ENCODE data around the gene TBKBP1.
"Not testable (repeated sequence)": the region's sequence is repeated elsewhere in the genome, so short reads cannot be mapped to it uniquely, and the experiment has no call there.

Gene TBKBP1

DNA sequence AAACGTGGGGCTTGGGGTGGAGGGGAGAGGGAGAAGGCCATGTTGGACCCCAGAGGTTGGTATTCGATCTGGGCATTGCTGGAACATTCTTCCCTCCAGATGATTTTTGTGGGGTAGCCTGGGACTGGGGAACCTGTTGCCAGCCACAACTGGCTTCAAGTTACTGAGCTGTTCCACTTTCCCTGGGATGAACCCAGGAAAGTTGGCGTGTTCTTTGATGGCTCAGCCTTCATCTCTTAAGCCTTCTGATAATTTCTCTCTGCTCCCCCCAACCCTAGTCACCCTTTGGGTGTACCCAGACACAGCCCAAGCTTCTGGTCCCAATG, 41.1 kb downstream of the TBKBP1 start:
- DNase-seq: no peak

DNA sequence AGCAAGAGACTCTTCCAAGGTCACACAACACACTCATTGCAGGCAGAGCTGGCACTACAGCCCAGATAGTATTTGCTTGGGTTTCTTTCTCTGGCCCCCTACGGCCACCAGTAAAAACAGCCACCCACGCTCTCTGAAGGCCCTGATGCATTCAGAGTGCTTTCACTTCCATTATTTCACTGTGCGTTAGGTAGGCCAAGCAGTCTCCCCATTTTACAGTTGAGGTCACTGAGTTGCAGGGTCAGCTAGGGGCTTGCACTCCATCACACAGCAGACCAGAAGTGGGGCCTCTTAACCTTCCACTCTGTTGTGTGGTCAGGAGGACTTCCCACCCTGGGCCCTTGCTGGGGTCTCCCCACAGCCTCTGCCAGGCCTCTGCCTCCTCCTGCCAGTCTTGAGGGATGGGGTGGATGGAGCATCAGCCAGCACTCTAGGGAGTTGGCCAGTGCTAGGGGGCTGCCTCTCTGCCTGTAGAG, 41.6 kb downstream of the TBKBP1 start:
- no peak for DNase-seq

DNA sequence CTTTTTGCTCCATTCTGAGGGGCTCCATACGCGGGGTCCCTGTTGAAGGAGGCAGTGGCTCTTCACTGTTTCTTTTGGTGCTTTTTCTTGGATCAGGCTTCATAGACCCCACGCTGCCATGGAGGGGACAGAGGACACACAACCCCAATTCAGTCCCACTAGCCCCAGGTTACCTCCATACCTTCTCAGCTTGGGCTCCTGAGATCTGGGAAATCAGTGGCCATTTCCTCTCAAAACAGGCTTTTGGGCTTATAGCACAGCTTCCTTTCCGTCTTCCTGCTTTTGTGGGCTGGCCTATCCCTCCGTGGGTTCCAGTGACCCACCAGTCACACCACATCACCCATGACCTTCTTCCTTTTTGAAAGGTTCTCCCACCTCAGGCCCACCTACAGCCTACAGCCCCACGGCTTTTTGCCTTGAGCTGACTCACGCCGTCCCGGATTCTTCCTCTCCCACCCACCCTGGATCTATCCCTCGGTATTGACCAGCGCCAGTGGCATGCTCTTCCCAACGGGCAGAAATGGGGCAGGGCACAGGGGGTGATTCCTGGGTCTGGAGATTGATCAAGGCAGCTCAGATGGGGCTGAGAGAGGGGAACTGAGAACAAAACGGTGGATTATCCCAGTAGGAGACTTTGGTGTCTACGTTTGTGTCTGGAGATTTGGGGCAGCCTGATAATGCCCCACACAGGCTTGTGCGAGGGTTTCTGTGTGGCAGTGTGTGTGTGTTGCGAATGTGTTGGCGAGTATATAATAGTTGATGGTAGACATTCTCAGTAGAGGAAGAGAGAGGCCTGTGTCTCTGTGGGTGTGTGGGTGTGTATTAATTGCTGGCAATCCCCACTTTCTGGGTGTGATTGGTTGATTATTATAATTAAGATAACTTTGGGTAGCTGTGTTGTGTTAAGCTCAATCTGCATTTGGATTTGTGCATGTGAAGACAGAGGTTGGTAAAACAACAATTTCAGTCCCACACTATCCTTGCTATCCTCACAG, 42.8 kb downstream of the TBKBP1 start:
- no peak for DNase-seq

DNA sequence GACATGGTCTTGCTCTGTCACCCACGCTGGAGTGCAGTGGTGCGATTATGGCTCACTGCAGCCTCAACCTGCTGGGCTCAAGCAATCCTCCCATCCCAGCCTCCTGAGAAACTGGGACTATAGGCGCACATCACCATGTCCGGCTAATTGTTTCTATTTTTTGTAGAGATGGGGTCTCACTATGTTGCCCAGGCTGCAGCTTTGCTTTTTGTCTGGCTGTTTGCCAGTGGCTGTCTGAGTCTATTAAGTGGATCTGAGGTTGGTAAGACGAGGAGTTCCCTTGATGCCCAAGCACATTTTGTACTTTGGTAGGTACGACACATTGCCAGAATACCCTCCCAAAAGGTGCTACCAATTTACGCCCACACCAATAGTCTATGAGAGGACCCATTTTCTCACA, 44.2 kb downstream of the TBKBP1 start:
- DNase-seq: no peak

DNA sequence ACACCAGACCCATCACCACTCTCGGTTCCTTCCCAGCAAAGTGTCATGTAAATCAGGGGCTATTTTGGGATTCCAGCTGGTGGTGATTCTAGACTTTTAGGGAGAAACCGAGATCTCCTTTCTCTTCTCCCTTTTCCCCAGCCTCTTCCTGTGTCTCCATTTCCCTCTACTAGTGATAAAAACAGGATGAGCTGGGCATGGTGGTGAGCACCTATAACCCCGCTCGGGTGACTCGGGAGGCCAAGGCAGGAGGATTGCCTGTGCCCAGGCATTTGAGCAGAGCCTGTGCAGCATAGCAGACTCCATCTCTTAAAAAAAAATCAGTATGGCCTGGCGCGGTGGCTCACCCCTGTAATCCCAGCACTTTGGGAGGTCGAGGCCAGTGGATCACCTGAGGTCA, 45.2 kb downstream of the TBKBP1 start:
- DNase-seq: no peak

DNA sequence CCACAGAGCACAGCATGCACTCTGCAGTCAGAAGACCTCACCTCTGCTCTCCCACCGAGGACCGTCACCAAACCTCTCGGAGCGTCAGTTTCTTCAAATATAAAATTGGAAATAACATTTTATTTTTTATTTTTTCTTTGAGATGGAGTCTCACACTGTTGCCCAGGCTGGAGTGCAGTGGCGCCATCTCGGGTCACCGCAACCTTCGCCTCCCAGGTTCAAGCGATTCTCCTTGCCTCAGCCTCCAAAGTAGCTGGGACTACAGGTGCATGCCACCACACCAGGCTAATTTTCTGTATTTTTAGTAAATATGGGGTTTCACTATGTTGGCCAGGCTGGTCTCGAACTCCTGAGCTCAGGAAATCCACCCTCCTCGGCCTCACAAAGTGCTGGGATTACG, 46.0 kb downstream of the TBKBP1 start:
- not testable (repeated sequence) for DNase-seq

DNA sequence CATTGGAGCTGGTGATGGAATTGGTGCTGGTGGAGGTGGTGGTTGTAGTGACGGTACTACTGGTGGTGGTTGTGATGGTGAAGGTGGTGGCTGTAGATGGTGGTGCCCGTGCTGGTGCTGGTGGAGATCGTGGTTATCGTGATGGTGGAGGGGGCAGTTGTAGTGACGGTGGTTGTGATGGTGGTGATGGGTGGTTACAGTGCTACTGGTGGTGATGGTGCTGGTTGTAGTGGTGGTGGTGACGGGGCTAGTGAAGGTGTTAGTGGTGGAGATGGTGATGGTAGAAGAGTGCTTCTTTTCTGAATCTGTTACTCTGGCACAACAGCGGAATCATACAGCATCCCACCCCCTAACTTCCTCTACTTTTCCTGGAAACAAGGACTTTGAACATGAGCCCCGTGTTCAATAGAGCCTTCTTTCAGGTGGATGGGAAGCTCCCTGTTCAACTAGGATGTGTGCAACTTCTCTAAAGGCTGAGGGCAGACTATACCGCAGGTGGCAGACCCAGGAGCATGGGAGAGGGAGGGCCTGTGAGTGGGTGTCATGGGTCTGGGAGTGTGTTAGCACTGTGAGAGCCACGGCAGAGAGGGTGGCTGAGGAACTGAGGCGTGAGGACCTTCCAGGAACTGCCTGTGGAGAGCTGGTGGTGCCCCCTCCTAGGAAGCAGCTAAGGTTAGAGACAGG, 47.3 kb downstream of the TBKBP1 start:
- DNase-seq: no peak

DNA sequence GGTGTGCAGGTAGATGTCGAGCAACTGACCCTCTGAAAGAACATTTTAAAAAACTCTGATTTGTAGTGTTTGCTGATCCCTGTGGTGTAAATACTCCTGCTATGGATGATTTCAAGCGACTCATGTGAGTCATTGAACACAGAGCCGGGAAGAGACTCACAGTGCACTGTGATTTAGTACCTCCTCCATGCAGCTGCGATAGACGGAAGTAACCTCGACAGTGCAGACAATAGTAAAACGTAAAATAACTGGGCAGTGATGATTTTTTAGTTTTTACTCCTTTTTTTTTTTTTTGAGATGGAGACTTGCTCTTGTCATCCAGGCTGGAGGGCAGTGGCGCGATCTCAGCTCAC, 47.8 kb downstream of the TBKBP1 start:
- no peak for DNase-seq

DNA sequence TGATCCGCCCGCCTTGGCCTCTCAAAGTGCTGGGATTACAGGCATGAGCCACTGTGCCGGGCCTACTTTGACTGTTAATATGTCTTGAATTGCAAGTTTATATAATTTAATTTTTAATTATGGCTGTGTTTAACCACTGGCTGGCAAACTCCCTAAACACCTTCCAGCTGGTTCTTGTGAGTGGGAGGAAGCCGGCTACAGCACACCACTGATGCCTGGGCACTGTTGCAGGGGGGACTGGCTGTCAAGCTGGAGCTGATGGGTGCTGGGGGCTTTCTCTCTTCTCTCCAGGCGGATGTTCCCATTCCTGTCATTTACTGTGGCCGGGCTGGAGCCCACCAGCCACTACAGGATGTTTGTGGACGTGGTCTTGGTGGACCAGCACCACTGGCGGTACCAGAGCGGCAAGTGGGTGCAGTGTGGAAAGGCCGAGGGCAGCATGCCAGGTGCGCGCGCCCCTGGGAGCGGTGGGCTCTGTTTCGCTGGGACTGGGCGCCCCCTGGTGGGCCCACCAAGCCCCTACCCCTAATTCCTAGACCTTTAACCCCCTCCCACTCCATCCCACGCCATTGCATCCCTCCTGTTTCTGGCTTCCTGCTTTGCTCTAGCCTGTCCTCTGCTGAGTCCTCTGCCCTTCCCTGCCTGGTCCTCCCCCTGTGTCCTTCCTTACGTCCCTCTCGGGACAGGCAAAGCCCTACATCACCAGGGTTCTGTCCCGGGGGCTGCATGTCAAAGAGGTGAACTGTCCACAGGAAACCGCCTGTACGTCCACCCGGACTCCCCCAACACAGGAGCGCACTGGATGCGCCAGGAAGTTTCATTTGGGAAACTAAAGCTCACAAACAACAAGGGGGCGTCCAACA, 48.6 kb downstream of the TBKBP1 start:
- peak; percentile 4 for DNase-seq

DNA sequence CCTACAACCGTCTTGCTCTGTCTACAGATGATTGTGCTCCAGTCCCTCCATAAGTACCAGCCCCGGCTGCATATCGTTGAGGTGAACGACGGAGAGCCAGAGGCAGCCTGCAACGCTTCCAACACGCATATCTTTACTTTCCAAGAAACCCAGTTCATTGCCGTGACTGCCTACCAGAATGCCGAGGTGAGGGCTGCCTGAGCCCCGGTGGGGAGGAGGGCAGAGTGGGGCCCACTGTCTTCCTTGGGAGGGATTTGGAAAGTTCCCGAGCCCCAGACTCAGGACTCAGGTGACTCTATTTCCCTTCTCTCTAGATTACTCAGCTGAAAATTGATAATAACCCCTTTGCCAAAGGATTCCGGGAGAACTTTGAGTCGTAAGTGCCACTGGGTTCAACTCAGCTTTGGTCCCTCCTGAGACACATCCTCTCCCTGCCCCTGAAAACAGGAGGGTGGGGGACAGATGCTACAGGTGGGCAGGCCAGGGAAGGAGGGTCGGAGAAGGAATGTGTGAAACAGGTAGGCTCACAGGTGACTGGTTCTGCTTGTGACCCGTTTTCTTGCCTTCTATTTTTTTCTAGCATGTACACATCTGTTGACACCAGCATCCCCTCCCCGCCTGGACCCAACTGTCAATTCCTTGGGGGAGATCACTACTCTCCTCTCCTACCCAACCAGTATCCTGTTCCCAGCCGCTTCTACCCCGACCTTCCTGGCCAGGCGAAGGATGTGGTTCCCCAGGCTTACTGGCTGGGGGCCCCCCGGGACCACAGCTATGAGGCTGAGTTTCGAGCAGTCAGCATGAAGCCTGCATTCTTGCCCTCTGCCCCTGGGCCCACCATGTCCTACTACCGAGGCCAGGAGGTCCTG, 50.4 kb downstream of the TBKBP1 start:
- no peak for DNase-seq

DNA sequence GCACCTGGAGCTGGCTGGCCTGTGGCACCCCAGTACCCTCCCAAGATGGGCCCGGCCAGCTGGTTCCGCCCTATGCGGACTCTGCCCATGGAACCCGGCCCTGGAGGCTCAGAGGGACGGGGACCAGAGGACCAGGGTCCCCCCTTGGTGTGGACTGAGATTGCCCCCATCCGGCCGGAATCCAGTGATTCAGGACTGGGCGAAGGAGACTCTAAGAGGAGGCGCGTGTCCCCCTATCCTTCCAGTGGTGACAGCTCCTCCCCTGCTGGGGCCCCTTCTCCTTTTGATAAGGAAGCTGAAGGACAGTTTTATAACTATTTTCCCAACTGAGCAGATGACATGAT, 51.0 kb downstream of the TBKBP1 start:
- no peak for DNase-seq

DNA sequence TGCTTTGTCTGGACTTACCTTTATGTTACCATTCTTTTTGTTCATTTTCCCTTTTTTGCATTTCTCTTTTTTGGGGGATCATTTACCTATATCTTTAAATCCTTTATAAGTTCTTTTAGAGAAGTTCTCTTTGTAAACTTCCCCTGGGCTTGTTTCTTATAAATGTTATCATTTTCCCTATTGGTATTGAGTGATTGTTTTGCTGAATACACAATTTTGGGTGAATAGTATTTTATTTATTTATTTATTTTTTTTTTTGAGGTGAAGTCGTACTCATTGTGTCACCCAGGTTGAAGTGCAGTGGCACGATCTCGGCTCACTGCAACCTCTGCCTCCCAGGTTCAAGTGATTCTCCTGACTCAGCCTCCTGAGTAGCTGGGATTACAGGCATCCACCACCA, 57.5 kb downstream of the TBKBP1 start:
- DNase-seq: no peak

DNA sequence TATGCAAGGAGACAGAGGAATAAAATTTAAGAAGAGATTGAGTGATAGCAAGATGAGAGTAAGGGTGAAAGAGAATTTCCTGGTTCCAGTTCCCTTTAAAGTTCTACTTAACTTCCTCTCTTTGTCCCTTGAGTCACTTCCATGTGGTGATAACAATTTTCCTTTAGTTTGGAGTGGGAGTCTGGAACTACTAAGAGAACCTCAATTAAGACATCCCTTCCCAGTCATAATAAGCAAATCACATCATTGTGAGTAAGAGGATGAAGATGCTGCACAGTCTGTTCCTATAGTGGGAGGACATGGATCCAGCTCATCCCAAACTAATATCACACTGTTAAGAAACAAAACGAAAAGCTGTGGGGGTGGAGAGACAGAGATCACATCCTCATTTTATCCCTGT, 63.4 kb downstream of the TBKBP1 start:
- DNase-seq: no peak

DNA sequence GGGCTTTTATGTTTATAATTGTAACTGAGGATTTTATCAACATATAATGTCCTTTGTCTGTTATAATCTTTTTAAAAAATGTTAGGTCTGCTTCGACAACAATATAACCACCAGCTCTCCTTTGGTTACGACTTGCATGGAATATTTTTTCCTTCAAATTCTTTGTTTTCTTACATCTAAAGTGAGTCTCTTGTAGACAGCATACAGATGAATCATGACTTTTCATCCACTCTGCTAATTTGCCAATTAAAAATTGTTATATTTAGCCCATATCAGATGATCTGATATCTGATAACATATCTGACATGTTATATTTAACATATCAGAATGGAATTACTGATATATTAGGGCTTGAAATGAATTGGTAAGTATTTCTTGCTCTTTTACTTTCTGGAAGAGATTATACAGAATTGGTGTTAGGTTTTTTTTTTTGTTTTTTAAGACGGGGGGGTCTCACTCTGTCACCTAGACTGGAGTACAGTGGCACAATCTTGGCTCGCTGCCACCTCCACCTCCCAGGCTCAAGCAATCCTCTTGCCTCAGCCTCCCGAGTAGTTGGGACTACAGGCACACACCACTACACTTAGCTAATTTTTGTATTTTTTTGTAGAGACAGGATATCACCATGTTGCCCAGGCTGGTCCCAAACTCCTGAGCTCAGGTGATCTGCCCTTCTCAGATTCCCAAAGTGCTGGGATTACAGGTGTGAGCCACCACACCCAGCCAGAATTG, 66.6 kb downstream of the TBKBP1 start:
- DNase-seq: no peak

Measured in COR-L47 (cell line).